Measurements from ENCODE around the gene FASN. TPM values are rescaled to one million over a fixed set of nuclear protein-coding genes. Genes with fewer than 3 reads are reported as not detected.

Gene FASN
- total and polyA plus RNA-seq, 2 donors (not counting 3 experiments of a cell fraction or from before 2014, with no cell fraction given): 101 to 360 TPM

- no peak for FAIRE-seq
- TF ChIP-seq CTCF (IDR thresholded peaks at IDR 0.05; ENCODE audit: extremely low read depth in 1 of 2, insufficient read depth in 1 of 2, low read depth in 1 of 2, low read length in 2 of 2): no peak
- TF ChIP-seq FOS (IDR thresholded peaks at IDR 0.05; ENCODE audit: borderline replicate concordance, insufficient read depth, low read length): no peak
- TF ChIP-seq MYC (IDR thresholded peaks at IDR 0.05; ENCODE audit: low read depth, low read length): no peak
- TF ChIP-seq EZH2 (IDR thresholded peaks at IDR 0.05; ENCODE audit: borderline replicate concordance, low read depth, low read length, severe bottlenecking): no peak
- TF ChIP-seq, protein P1, sequence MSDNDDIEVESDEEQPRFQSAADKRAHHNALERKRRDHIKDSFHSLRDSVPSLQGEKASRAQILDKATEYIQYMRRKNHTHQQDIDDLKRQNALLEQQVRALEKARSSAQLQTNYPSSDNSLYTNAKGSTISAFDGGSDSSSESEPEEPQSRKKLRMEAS (IDR thresholded peaks at IDR 0.05; ENCODE audit: insufficient read depth, insufficient read length): no peak
- no peak for TF ChIP-seq POLR2AphosphoS5 (IDR thresholded peaks at IDR 0.05; ENCODE audit: insufficient read depth, low read depth, low read length)
- TF ChIP-seq GATA2 (IDR thresholded peaks at IDR 0.05; ENCODE audit: insufficient read depth, insufficient read length, low read depth, low read length): no peak
- no peak for TF ChIP-seq JUN (IDR thresholded peaks at IDR 0.05; ENCODE audit: borderline replicate concordance, insufficient read depth, insufficient read length, low read depth)
- TF ChIP-seq POLR2A (IDR thresholded peaks at IDR 0.05; ENCODE audit: low read depth, low read length): no peak
Measured at GRCh38 chr17:82046903-82047302, 51.1 kb downstream of the FASN start.

More at GRCh38 chr17:82046903-82047302, 51.1 kb downstream of the FASN start:
- ChIA-PET CTCF (no interaction called here), POLR2A (no interaction called here)
- Histone ChIP-seq H3K9ac (replicated peaks; ENCODE audit: extremely low read depth, insufficient read depth, low read length) (no peak overlapping the region), H3K79me2 (ENCODE audit: control insufficient read depth, insufficient read depth, low read length) (no peaks in the 10 kb centered on the region), H3K9me3 (replicated peaks; ENCODE audit: control insufficient read depth, insufficient read depth, low read length) (no peaks in the 10 kb centered on the region), H3K4me3 (replicated peaks in 1 of 3; ENCODE audit: insufficient read depth in 1 of 3, low read depth in 1 of 3, low read length in 3 of 3) (no peak overlapping the region), H3K27ac (ENCODE audit: insufficient read depth, low read depth, low read length) (no peak overlapping the region), H2AFZ (ENCODE audit: low read depth, low read length) (no peak overlapping the region), H3K4me2 (ENCODE audit: insufficient read depth, low read length) (no peak overlapping the region), H3K4me1 (ENCODE audit: control insufficient read depth, extremely low read depth, insufficient read depth, low read length) (peaks cover 6% of the 10 kb centered on the region), H3K27me3 (ENCODE audit: control insufficient read depth in 2 of 2, insufficient read depth in 2 of 2, low read length in 2 of 2) (no peaks in the 10 kb centered on the region), H3K36me3 (ENCODE audit: control insufficient read depth in 2 of 2, extremely low read depth in 1 of 2, insufficient read depth in 2 of 2, low read length in 2 of 2) (peaks cover 0 to 7% of the 10 kb centered on the region in 2 experiments), H4K20me1 (replicated peaks; ENCODE audit: control insufficient read depth, extremely low read depth, insufficient read depth, low read length) (no peaks in the 10 kb centered on the region), H3K9me1 (replicated peaks; ENCODE audit: control insufficient read depth, extremely low read depth, insufficient read depth, low read length) (no peaks in the 10 kb centered on the region)
- no TSS peak for BruUV-seq (replicated peaks)
- intact Hi-C loops (cut with micrococcal nuclease): no loop called here
- dilution Hi-C loops (cut with MboI; ENCODE audit: extremely low pct_ligation_motif_present, low sequenced_read_pairs): no loop called here
- no peak for DNase-seq (ENCODE audit: low read depth, low spot score)
